Vagina (tissue), 2 donors: ENCODE data around the gene CAPN15.

Experiments
- CTCF ChIP-seq, 3 experiments: fragments of 450-650 bp in 2 of 3; fragments of 200-600 bp in 1 of 3; sonication (generic) in 1 of 3; IDR thresholded peaks; one replicate each; pipeline ENCODE4 v1.5.1; 2017 to 2019; ENCODE audit warnings: antibody characterized with exemption in 3 of 3, mild to moderate bottlenecking in 2 of 3, moderate library complexity in 2 of 3
- POLR2A ChIP-seq, 2 donors: fragments of 450-650 bp; IDR thresholded peaks; one replicate each; pipeline ENCODE4 v1.6.1; 2017; ENCODE audit warnings: antibody characterized with exemption in 2 of 2, mild to moderate bottlenecking in 2 of 2, moderate library complexity in 2 of 2

- TF ChIP-seq CTCF (IDR thresholded peaks at IDR 0.05) (no peak), POLR2A (IDR thresholded peaks at IDR 0.05) (no peak)
These were observed 9.2 kb downstream of the CAPN15 start for GRCh38 chr16:536746-537145.
